ENCODE results near the gene CDH13.

CDH13 gene

GRCh38 chr16:82626791-82627261 is at the start of gene CDH13:
CDH13 (plus strand) TSS chr16:82626969.
- DNase-seq (ENCODE audit: low read depth in 2 of 2), result no peak

DNA sequence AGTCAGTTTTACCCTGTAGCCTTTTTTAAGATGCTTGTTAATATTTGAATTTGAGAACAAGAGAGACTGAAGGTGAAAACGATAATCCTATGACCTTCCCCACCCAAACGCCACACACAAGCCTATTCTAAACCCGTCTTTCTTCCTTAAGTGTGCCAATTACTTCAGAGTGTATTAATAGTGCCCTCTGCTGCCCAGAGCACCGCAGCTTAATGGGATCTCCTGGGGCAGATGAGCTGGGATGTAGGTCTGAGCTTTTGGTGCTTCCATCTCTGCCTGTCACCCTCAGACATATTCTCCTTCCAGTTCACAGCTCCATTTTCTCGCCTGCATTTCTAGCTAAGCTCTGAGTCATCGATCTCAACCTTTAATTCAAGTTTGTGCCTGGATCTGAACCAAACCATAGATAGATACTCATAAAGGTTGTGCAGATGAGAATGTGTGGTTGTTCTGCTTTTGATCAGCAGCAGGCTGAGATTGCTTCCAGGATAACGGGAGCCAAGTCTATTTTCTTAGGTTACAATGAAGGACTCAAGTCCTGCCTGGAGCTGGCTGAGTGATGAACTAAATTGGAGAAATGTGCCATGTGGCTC is 46.4 kb upstream of the CDH13 start:
- no peak for DNase-seq (ENCODE audit: low read depth in 2 of 2)

DNA sequence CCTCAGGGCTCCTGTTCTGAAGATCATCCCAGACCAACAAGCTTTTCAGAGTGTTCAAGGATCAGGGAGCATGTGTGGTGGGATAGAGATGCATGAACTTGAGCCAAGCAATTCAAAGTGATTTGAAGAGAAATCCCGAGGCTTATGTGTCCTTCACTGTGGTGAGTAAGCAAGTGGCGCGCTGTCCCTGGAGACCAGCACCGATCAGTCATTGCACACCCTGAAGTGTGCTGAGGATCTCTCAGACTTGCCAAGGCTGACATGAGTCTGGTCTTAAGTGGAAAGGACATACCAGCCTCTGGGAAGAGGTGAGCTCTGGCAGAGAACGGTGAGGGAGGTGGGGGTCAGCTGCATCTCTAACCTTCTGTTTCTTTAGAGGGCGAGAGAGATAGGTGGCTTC is 43.8 kb upstream of the CDH13 start:
- no peak for DNase-seq (ENCODE audit: low read depth in 2 of 2)

- DNase-seq (ENCODE audit: low read depth in 2 of 2), result no peak
These were observed 43.3 kb upstream of the CDH13 start for GRCh38 chr16:82583422-82583821.

DNA sequence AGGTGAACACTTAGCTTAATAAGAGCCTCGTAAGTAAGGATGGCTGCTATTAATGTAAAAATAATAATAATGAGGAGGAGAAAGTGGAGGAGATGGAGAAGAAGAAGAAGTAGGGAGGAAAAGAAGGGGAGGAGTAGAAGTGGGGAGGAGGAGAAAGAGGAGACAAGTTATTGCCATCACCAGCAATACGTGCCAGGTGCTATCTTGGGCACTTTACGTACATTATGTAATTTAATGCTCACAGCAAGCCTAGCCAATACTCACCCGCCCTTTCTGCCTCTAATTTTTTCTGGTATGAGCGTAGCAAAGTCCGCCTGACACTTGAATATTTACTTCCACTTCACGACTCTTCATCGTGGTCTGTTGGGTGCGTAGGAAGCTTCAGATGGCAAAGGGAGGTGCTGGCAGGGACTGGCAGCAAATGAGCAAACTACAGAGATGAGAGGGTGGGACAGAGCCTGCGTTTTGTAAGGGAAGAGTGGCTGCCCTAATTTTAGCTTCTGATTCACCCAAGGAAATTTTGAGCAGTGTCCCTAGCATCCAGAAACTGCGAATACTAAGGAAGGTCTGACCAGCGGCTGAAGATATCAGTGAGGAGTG is 42.1 kb upstream of the CDH13 start:
- DNase-seq (ENCODE audit: low read depth in 2 of 2), result no peak

DNA sequence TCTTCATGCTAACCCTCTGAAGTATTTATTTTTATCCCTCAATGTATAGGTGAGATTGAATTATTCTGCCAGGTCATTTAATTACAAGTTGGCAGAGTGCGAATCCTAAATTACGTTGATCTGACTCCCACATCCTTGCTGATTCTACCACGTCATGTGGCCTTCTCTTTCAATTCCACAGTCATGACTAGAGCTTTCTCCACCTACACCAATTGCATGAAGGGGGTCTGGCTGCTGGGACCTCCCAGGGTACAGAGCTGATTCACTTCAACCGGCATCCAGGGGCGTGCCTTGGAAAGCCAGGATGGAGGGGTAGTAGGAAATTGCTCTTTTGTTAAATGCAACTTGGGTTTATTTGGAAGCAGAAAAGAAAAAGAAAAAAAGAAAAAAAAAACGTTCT is 41.1 kb upstream of the CDH13 start:
- no peak for DNase-seq (ENCODE audit: low read depth in 2 of 2)

- DNase-seq (ENCODE audit: low read depth in 2 of 2), result no peak
These were observed 40.6 kb upstream of the CDH13 start for GRCh38 chr16:82586130-82586529.

DNA sequence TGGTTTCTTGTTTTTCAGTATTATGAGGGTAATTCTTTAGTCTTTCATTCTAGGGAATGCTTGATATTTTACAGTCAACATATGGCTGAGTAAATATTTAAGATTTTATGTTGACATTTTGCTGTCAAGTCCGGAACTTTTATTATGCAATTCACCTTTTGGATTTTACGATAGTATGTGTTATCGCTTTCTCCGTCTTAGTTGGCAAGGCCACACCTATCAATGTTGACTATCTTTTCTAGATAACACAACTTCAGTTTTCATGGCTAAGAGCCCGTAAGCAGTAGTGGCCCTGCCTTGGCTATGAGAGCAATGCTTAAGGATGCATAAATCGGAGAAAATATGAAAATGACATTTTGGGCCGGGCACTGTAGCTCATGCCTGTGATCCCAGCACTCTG is 39.5 kb upstream of the CDH13 start:
- no peak for DNase-seq (ENCODE audit: low read depth in 2 of 2)

- DNase-seq (ENCODE audit: low read depth in 2 of 2), result no peak
These were observed 37.4 kb upstream of the CDH13 start for GRCh38 chr16:82589407-82589806.

DNA sequence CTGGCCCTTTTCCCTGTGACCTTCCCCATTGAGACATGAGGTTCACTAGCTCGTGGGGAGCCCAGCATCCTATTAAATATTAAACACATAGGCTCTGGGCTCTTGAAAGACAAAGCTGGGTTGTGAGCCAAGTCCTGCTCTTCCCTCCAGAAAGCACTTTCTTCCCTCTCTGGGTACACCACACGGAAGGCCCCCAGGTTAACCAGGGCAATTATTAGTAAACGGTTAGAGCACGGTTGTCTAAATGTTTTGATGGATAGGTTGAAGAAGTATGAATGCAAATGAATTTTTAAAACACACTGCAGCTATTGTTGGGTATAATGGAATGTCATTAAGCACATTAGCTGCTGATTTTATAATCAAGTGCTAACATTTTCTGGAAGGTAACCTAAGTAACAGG is 32.7 kb upstream of the CDH13 start:
- no peak for DNase-seq (ENCODE audit: low read depth in 2 of 2)

DNA sequence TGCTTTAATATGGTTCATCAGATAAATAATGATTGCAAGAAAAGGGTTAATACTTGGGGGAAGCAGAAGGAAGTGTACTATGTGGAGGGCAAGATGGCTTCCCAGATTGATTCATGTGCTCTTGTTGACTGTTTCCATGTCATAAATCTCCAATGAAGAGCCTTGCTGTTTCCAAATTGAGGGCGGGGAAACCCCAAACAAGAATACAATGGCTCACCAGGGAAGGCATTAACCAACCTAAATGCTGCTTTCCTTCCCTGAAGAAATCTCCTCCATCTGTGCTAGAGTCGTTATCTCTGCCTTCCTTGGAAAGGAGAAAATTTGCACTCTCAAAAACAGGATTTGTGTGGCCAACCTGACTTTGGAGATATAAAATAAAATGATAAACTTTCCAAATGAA is 28.0 kb upstream of the CDH13 start:
- DNase-seq (ENCODE audit: low read depth in 2 of 2), result no peak

DNA sequence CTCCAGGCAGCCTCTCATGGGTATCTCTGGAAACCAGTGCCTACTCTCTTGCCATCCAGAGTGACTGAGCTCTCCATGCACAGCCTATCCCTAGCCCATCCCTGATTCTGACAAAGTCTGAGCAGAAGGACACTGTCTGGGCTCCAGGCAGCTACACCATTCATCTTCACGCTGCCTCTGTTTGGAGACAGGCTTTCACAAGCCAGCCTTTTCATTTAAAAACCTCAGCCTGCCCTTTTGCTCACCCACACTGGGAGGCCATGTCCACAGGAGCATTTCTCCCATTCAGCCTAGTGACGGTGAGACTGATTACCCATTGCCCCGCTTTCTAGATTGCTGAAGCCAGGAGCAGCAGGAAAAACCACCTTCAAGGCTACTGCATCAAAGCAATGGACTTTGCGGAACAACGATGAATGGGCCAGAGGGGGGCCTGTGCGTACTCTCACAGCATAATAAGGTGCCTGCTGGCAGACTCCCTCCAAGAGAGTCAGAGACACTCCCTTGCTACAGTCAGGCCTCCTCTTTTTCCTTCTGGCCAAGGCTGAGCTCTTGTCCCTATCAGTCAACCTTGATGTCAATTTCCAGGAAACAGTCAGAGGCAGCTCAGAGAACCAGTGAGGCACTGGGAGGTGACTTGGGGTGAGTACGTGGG is 24.7 kb upstream of the CDH13 start:
- no peak for DNase-seq (ENCODE audit: low read depth in 2 of 2)

DNA sequence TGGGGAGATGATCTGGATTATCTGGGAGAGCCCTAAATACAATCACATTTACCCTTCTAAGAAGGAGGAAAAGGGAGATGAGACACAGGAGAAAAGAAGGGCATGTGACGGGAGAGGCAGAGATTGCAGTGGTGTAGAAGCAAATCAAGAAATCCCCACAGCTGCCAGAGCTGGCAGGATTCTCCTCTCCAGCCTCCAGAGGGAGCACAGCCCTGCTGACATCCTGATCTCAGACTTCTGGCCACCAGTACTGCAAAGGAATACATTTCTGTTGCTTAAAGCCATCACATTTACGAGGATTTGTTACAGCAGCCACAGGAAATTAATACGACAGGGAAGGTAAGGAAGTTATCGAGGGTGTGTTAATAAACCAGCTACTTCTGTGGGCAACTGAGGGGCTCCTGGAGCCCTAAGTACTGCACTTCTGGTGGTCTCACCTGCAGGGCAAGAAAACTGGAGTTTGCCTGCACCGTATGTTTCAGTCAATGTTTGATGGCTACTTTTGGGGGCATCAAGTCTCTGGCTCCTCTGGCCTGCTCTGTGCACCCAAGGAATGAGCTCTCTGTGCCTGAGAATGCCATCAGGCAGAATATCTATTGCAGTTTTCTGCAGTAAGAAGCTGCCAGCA is 22.9 kb upstream of the CDH13 start:
- DNase-seq (ENCODE audit: low read depth in 2 of 2), result no peak

GRCh38 chr16:82605076-82605475 is 21.7 kb upstream of the CDH13 start:
- no peak for DNase-seq (ENCODE audit: low read depth in 2 of 2)

- no peak for DNase-seq (ENCODE audit: low read depth in 2 of 2)
These were observed 20.7 kb upstream of the CDH13 start for GRCh38 chr16:82605863-82606620.

DNA sequence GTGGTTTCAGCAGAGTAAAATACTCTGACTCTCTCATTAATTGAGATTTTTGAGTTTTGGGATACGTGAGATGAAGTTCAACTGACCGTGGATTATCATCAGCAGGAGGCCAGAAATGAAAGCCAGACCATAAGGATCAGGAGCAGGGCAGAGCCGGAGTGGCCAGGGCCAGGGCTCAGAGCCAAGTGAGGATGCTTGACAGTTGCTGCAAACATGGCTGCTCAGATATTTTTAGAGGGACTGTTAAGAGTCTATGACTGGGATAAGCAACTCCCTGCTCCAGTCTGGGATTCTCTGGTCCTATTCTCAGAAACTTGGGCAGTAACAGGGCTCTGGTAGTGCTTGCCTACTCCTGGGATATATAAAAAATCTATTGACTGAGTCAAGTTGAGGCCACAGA is 17.6 kb upstream of the CDH13 start:
- DNase-seq (ENCODE audit: low read depth in 2 of 2), result no peak

DNA sequence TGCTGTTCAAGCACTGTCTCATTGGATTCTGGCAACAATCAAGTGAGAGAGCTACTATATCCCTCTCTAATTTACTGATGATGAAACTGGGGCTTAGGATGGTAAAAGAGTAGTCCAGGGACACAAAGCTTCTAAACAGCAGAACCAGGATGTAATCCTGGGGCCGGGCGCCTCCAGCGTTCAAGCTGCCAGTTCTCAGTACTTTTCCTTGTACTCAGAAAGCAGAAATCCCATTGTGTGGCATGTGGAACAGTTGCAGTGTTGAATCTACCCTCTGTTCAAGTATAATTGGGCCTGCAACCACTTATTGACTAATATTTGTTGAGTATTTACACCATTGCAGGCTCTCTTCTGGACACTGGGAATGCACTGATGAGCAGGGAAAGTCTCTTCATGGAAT is 14.5 kb upstream of the CDH13 start:
- DNase-seq (ENCODE audit: low read depth in 2 of 2), result no peak

DNA sequence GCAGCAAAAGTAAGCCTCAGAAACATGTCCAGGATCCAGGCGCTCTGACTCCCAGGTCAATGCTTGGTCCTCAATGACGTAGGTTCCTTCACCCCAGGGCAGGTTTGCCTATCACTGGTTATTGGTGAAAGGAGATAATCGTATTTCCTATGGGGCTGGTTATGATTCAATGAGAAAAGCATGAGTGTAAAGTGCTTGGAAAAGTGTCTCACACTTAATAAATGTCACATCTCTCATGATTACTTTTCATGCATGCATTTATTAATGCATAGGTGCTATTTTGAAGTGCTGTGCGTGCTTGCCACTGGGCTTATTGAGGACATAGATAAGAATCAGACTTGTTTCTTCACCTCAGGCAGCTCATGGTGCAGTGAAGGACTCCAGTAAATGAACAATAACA is 10.4 kb upstream of the CDH13 start:
- DNase-seq (ENCODE audit: low read depth in 2 of 2), result no peak

DNA sequence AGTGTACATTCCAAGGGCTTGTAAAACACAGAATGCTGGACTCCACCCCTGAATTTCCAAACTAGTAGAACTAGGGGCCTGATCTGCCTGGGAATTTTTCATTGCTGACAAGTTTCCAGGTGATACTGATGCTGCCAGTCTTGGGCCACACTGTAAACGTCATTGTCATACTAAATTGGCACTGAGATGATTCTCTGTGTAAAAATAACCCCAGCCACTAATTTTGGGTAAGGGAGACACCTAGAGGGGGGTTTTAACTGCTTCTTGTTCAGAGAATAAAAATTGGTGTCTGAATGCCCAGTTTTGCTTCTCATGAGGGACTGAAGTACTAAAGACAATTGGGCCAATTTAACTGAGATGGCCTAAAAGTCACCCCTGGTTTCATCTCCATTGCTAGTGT is 5.0 kb upstream of the CDH13 start:
- no peak for DNase-seq (ENCODE audit: low read depth in 2 of 2)

DNA sequence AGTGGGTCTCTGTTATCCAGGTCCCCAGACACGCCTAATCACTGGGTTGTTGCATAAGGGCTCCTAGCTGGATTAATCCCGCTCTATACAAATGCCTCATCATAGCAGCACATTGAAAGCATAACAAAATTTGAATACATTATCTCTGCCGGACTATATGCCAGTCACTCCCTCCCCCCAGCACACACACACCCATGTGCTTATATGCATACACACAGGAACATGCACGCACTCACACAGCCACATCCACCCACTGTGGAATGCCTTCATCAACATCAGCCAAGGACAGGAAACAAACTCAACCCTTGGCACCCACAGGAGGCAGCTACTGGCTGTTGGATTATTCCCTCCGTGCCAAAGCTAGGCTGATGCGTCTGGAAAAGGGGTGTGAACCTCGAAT is 3.5 kb upstream of the CDH13 start:
- no peak for DNase-seq (ENCODE audit: low read depth in 2 of 2)

DNA sequence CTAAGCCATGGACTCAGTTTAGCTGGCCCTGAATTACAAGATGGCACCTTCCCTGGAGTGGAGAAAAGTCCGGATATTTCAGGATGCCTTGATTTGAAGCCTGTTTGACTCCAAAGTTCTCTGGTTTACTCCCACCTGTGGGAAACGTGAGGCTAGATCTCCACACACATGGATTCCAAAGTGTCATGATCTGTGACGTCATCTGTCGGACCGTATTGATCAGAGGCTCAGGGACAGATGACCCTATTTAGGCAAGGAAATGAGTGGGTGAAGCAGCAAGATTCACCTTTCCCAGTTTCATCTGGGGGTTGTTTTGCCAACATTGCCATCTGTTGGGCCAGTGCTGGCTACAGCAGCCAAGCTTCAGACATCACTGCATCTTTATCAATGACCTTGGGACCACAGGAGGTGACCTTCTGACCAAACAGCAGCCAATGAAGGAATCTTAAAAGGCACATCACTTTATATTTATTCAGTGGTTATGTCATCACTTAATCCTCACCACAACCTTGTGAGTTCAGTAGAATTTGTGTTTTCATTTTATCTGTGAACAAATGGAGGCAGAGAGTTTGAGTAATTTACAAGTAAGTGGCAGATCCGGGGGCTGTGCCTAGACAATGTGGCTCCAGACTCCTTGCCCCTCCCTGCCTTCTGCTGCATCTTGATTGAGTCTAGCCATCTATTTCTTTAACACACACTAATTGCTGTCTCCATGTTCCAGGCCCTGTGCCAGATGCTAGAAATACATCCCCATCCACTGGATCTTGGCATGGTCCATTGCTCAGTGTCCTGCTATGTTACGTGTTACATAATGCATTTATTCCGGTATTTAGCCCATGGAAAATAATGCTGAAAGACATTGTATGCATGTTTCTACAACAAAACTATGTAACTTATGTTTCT is 1.5 kb upstream of the CDH13 start:
- no peak for DNase-seq (ENCODE audit: low read depth in 2 of 2)
